Measurements from ENCODE around the gene MYH14. TPM values are rescaled to one million over a fixed set of nuclear protein-coding genes. Genes with fewer than 3 reads are reported as not detected.

MYH14 gene
- total and polyA plus RNA-seq, 9 of the 15 experiments (the other 6 are each of a cell fraction or from before 2014, with no cell fraction given), result 0.04 to 0.86 (median 0.19) TPM; not detected in 2

DNA sequence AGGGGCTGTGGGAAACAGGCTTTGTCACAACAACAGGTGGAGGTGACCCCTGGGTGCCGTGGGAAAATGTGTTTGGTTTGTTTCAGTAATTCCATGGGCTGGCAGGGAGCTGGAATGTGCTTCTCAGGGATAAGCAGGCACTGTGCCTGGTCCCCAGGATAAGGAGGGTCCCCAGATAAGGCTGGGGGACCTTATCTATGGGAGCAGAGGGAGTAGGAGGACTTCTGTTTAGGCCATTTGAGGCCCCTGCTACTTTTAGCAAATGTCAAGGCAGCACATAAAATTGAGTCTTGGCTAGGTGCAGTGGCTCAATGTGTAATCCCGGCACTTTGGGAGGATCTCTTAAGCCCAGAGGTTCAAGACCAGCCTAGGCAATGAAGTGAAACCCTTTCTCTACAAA, 66.2 kb downstream of the MYH14 start (continued):
- 0 out of 2 replicates have a peak, but pooled peaks have one; percentile 59 for TF ChIP-seq ESRRA (IDR thresholded peaks at IDR 0.05; ENCODE audit: borderline replicate concordance, low read depth)
- no peak for TF ChIP-seq BHLHE40 (IDR thresholded peaks at IDR 0.05; ENCODE audit: low read length)
- TF ChIP-seq TRIM28 (IDR thresholded peaks at IDR 0.05), result no peak
- TF ChIP-seq PURB (CRISPR knock-in tag; IDR thresholded peaks at IDR 0.05; ENCODE audit: low read depth), result no peak
- TF ChIP-seq MEF2D (tag; conservative IDR thresholded peaks at IDR 0.05; ENCODE audit: low read depth), result peak; percentile 63; the same call in 1 of the 2 replicates
- TF ChIP-seq ZNF778 (CRISPR knock-in tag; IDR thresholded peaks at IDR 0.05), result no peak
- TF ChIP-seq GABPB2 (CRISPR knock-in tag; conservative IDR thresholded peaks at IDR 0.05), result no peak
- no peak for TF ChIP-seq HNRNPUL1 (IDR thresholded peaks at IDR 0.05; ENCODE audit: low read length)
- TF ChIP-seq, protein P1, sequence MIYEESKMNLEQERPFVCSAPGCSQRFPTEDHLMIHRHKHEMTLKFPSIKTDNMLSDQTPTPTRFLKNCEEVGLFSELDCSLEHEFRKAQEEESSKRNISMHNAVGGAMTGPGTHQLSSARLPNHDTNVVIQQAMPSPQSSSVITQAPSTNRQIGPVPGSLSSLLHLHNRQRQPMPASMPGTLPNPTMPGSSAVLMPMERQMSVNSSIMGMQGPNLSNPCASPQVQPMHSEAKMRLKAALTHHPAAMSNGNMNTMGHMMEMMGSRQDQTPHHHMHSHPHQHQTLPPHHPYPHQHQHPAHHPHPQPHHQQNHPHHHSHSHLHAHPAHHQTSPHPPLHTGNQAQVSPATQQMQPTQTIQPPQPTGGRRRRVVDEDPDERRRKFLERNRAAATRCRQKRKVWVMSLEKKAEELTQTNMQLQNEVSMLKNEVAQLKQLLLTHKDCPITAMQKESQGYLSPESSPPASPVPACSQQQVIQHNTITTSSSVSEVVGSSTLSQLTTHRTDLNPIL (CRISPR knock-in tag; IDR thresholded peaks at IDR 0.05), result no peak
- no peak for TF ChIP-seq MCM3 (IDR thresholded peaks at IDR 0.05)
- TF ChIP-seq, protein P2, sequence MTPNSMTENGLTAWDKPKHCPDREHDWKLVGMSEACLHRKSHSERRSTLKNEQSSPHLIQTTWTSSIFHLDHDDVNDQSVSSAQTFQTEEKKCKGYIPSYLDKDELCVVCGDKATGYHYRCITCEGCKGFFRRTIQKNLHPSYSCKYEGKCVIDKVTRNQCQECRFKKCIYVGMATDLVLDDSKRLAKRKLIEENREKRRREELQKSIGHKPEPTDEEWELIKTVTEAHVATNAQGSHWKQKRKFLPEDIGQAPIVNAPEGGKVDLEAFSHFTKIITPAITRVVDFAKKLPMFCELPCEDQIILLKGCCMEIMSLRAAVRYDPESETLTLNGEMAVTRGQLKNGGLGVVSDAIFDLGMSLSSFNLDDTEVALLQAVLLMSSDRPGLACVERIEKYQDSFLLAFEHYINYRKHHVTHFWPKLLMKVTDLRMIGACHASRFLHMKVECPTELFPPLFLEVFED (CRISPR knock-in tag; conservative IDR thresholded peaks at IDR 0.05), result 0 out of 2 replicates have a peak, but pooled peaks have one; percentile 51
- TF ChIP-seq ZNF184 (CRISPR knock-in tag; IDR thresholded peaks at IDR 0.05), result no peak
- no peak for TF ChIP-seq ASH1L (IDR thresholded peaks at IDR 0.05; ENCODE audit: borderline replicate concordance, low read depth, partially characterized antibody)
- TF ChIP-seq, protein P3, sequence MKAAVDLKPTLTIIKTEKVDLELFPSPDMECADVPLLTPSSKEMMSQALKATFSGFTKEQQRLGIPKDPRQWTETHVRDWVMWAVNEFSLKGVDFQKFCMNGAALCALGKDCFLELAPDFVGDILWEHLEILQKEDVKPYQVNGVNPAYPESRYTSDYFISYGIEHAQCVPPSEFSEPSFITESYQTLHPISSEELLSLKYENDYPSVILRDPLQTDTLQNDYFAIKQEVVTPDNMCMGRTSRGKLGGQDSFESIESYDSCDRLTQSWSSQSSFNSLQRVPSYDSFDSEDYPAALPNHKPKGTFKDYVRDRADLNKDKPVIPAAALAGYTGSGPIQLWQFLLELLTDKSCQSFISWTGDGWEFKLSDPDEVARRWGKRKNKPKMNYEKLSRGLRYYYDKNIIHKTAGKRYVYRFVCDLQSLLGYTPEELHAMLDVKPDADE (conservative IDR thresholded peaks at IDR 0.05; ENCODE audit: control insufficient read depth, low read depth, low read length), result no peak
- TF ChIP-seq HEY1 (CRISPR knock-in tag; IDR thresholded peaks at IDR 0.05; ENCODE audit: borderline replicate concordance), result no peak
- TF ChIP-seq ZNF146 (CRISPR knock-in tag; IDR thresholded peaks at IDR 0.05; ENCODE audit: unreplicated experiment), result no peak
- TF ChIP-seq POLR2G (IDR thresholded peaks at IDR 0.05; ENCODE audit: low read depth, low read length), result no peak
- no peak for TF ChIP-seq ZBTB8A (IDR thresholded peaks at IDR 0.05; ENCODE audit: partially characterized antibody)
- TF ChIP-seq NELFE (IDR thresholded peaks at IDR 0.05; ENCODE audit: insufficient read depth, insufficient read length), result no peak
- TF ChIP-seq CBFA2T2 (conservative IDR thresholded peaks at IDR 0.05), result peak; percentile 98
- TF ChIP-seq ILF3 (IDR thresholded peaks at IDR 0.05; ENCODE audit: borderline replicate concordance), result no peak
- TF ChIP-seq, protein P4, sequence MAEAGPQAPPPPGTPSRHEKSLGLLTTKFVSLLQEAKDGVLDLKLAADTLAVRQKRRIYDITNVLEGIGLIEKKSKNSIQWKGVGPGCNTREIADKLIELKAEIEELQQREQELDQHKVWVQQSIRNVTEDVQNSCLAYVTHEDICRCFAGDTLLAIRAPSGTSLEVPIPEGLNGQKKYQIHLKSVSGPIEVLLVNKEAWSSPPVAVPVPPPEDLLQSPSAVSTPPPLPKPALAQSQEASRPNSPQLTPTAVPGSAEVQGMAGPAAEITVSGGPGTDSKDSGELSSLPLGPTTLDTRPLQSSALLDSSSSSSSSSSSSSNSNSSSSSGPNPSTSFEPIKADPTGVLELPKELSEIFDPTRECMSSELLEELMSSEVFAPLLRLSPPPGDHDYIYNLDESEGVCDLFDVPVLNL (CRISPR knock-in tag; IDR thresholded peaks at IDR 0.05; ENCODE audit: low read depth), result no peak
- TF ChIP-seq PTRF (tag; IDR thresholded peaks at IDR 0.05), result no peak
- no peak for TF ChIP-seq HCFC1 (IDR thresholded peaks at IDR 0.05; ENCODE audit: low read depth, low read length)
- peak; percentile 64; the same call in 1 of the 2 replicates for TF ChIP-seq ZNF274 (IDR thresholded peaks at IDR 0.05; ENCODE audit: borderline replicate concordance, low read depth, low read length)
- TF ChIP-seq SAP30 (IDR thresholded peaks at IDR 0.05; ENCODE audit: borderline replicate concordance, insufficient read depth, low read depth, low read length, poor library complexity, severe bottlenecking), result no peak

All from K562 (cell line).